Vagina (tissue), 2 donors: ENCODE results near the gene ARHGEF35.
"Not testable (repeated sequence)": the region's sequence is repeated elsewhere in the genome, so short reads cannot be mapped to it uniquely, and the experiment has no call there.

Experiments
- POLR2A ChIP-seq, 2 donors: fragments of 450-650 bp; IDR thresholded peaks; one replicate each; pipeline ENCODE4 v1.6.1; 2017; ENCODE audit warnings: antibody characterized with exemption in 2 of 2, mild to moderate bottlenecking in 2 of 2, moderate library complexity in 2 of 2
- TF ChIP-seq, protein P1 (sequence below), 3 experiments: fragments of 450-650 bp in 2 of 3; fragments of 200-600 bp in 1 of 3; sonication (generic) in 1 of 3; IDR thresholded peaks; one replicate each; pipeline ENCODE4 v1.5.1; 2017 to 2019; ENCODE audit warnings: antibody characterized with exemption in 3 of 3, mild to moderate bottlenecking in 2 of 3, moderate library complexity in 2 of 3

DNA sequence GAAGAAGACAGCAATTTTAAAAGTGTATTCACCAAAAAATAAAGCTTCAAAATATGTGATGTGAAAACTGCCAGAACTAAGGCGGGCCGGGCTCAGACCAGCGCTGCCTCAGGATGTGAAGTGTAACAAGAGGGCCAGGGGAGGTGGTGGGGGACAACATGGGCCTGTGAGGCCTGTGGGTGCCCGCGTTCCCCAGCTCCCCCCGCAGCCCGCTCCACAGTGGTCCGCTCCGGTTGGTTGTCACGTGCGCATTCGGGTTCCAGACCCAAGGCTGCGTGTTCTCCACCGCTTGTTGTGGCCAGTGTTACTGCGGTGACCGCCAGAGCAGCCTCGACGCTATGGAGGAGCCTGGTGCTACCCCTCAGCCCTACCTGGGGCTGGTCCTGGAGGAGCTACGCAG is 12.5 kb downstream of the ARHGEF35 start, which contains the start of gene CTAGE4:
- TF ChIP-seq, protein P1, sequence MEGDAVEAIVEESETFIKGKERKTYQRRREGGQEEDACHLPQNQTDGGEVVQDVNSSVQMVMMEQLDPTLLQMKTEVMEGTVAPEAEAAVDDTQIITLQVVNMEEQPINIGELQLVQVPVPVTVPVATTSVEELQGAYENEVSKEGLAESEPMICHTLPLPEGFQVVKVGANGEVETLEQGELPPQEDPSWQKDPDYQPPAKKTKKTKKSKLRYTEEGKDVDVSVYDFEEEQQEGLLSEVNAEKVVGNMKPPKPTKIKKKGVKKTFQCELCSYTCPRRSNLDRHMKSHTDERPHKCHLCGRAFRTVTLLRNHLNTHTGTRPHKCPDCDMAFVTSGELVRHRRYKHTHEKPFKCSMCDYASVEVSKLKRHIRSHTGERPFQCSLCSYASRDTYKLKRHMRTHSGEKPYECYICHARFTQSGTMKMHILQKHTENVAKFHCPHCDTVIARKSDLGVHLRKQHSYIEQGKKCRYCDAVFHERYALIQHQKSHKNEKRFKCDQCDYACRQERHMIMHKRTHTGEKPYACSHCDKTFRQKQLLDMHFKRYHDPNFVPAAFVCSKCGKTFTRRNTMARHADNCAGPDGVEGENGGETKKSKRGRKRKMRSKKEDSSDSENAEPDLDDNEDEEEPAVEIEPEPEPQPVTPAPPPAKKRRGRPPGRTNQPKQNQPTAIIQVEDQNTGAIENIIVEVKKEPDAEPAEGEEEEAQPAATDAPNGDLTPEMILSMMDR (IDR thresholded peaks at IDR 0.05), result not testable (repeated sequence)
- not testable (repeated sequence) for TF ChIP-seq POLR2A (IDR thresholded peaks at IDR 0.05)
